Measurements from ENCODE around the gene RAB5IF.
"Not testable (repeated sequence)": the region's sequence is repeated elsewhere in the genome, so short reads cannot be mapped to it uniquely, and the experiment has no call there.

RAB5IF gene

DNA sequence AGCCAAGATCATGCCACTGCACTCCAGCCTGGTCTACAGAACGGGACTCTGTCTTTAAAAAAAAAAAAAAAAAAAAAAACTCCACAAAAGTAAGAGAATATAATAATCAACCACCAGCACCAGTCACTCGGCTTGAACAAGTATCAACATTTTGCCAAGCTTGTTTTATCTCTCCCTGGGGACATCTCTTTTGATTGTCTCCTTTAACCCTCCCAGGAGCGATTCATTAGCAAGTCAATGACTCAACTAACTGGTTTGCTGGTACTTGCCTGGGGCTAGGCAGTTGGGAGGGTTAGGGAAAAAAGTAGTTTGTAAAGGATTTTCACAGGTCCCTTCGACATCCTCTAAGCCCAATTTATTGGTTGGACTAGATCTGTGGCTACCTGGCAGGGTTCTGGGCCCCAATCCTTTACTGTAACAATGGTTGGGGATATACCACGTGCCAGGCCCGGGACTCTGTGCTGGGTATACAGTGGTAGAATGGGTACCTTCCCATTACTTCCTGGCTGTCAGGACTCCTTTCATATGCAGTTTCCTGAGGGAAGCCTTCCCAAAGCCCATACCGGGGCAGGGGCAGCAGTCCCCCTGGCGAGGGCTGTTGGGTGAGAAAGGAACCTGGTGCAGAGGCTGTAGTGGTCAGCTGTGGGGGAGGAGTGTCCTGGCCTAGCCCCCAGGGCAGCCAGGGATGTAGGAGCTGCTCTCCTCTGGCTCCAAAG is 20.0 kb upstream of the RAB5IF start:
- no peak for DNase-seq (ENCODE audit: low spot score)

GRCh38 chr20:36587388-36588070 is 18.1 kb upstream of the RAB5IF start:
- DNase-seq (ENCODE audit: low spot score): no peak

- no peak for DNase-seq (ENCODE audit: low spot score)
Observed at GRCh38 chr20:36591281-36591680, 14.3 kb upstream of the RAB5IF start.

DNA sequence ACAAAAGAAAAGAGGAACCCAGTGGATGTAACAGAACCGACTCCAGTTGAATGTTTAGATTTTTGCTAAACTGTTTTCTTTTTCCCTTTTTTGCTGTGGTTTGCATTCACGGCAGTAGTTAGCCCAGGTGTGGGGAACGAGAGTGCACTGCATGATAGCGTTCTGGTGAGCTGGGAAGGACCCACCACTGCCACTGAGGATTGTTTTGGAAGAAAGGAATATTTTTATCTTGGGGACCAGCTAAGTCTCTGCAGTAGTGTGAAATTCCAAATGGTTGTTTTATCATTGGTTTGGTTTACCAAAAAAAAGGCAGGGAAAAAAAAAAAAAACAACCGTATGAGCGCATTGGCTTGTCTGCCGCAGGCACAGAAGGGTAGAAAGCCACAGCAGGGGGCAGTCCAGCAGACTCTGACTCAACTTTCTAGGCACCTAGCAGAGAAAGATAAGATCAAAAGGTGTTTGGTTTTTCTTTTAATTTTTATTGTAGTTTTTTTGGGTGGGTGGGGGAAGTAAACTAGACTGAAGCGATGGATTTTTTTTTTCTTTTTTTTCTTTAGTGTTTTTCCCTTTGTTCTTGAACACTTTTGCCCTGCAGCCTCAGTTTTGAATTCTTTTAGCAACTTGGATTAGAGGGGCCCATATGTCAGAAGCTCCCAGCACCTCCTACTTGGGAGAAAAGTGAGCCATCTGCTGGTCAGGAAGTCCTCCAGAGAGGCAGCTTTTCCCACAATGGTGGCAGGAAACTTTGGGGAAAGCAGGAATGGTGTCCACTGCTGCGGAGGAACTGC is 13.5 kb upstream of the RAB5IF start:
- DNase-seq (ENCODE audit: low spot score): peak; percentile 63

- DNase-seq (ENCODE audit: low spot score): no peak
Observed at GRCh38 chr20:36593347-36593929, 12.1 kb upstream of the RAB5IF start.

GRCh38 chr20:36599912-36600345 is 5.7 kb upstream of the RAB5IF start:
- no peak for DNase-seq (ENCODE audit: low spot score)

GRCh38 chr20:36601540-36601939 is 4.0 kb upstream of the RAB5IF start:
- no peak for DNase-seq (ENCODE audit: low spot score)

GRCh38 chr20:36604952-36605398 is 604 bp upstream of the RAB5IF start:
- DNase-seq (ENCODE audit: low spot score): peak; percentile 53

GRCh38 chr20:36606158-36607066 is 833 bp downstream of the RAB5IF start:
- no peak for DNase-seq (ENCODE audit: low spot score)

GRCh38 chr20:36607586-36608387 is 2.2 kb downstream of the RAB5IF start:
- DNase-seq (ENCODE audit: low spot score): no peak

DNA sequence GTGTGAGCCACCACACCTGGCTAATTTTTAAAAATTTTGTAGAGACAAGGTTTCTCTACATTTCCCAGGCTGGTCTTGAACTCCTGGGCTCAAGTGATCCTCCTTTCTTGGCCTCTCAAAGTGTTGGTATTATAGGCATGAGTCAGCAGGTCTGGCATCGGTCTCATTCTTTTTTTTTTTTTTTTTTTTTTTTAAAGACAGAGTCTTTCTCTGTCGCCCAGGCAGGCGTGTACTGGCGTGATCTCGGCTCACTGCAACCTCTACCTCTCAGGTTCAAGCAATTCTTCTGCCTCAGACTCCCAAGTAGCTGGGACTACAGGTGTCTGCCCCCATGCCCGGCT is 2.8 kb downstream of the RAB5IF start:
- DNase-seq (ENCODE audit: low spot score): not testable (repeated sequence)

- no peak for DNase-seq (ENCODE audit: low spot score)
Observed at GRCh38 chr20:36611625-36612024, 6.0 kb downstream of the RAB5IF start.

- DNase-seq (ENCODE audit: low spot score): no peak
Observed at GRCh38 chr20:36613974-36614373, 8.4 kb downstream of the RAB5IF start.

DNA sequence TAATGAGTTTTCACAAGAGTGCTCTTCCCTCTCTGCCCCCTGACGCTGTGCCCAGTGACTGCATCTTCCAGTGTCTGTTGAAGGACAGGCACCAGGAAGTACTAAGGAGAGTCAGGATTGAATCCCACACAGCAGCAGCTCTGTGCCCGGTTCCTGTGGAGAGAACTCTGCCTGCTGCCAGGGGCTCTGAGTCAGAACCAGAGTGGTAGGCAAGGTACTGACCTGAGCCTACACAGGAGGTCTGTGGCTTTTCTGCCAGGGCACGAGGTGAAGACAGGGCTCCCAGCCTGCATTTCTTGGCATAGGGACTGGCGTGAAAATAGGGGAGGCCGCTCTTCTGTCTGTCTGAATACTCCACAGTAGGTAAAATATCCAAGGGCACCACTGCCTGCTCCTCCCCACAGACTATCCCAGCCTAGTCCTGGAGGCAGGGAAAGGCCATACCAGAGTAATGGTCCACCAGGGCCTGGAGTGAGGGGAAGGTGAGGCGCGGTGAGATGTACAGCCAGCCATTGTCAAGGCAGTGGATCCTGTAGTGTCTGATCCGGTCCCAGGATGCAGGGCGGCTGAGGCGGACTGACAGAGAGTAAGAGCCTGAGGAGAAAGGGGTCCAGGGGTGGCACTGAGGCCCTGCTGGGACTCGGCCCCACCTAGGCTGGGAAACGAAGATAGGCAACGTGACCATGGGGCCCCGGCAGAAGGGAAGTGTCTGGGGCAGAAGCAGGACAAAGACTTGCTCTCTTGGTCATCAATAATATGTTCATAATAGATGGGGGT is 9.4 kb downstream of the RAB5IF start:
- no peak for DNase-seq (ENCODE audit: low spot score)

- no peak for DNase-seq (ENCODE audit: low spot score)
Observed at GRCh38 chr20:36620917-36621316, 15.3 kb downstream of the RAB5IF start.

DNA sequence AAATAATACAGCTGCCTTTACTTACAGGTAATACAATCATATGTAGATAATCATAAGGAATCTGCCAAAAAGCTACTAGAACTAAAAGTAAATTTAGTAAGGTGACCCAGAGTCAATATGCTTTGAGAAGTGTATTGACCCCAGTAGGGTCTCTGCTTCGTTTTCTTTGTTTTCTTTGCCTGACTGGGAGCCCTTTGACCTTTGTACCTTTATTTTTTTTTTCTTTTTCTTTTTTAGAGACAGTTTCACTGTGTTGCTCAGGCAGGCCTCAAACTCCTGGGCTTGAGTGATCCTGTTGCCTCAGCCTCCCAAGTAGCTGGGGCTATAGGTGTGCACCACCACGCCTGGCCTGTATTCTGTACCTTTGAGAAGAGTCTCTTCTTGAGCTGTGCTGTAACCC is 17.9 kb downstream of the RAB5IF start:
- DNase-seq (ENCODE audit: low spot score): no peak

DNA sequence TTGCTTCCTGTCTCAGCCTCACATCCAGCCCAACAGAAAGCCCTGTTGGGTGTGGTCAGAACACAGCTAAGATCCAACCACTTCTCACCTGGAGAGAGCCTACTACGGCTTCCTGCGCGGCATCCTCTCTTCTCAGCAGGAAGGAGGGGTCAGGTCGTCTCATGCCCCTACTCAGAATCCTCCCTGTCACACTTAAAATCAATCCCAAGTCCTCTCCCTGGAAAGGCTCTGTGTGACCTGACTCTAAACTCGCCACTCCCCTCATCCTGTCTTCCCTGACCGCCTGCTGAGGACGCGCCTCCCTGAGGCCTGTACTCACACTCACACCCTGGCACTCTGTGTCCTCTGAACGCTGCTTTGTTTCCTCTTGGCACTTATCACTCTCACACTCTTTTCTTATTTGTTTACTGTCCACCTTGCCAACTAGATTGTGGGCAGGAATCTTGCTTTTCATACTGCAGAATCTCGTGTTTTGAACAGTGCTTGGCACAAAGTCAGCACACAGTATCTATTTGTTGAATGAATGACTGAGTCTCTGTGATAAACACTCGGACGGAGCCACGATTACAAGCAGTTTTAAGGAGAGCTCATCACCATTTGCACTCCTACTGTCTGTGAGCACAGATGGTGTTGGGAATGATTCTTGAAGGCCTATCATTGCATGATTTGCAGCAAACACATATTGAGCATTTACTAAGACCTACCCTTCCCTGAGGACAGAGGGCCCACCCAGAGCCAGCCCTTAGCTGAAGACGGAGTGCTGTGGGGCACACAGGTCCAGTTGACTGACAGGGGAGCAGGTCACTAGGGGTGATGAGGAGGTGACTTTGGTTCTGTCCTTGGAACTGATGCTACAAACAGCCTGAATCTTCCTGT is 18.7 kb downstream of the RAB5IF start:
- DNase-seq (ENCODE audit: low spot score): no peak

- DNase-seq (ENCODE audit: low spot score): no peak
Observed at GRCh38 chr20:36624944-36625324, 19.4 kb downstream of the RAB5IF start.

GRCh38 chr20:36628076-36628475 is 22.5 kb downstream of the RAB5IF start:
- DNase-seq (ENCODE audit: low spot score): no peak
